GM12872 (cell line): Measurements from ENCODE around the gene IQSEC2.

Experiments used
- TF ChIP-seq, protein P1 (sequence below): IDR thresholded peaks from 3 replicates; pipeline ENCODE4 v1.5.1; 2011; ENCODE audit warnings: low read depth, mild to moderate bottlenecking, low read length, moderate library complexity; ENCODE audit not compliant: insufficient read depth

Gene IQSEC2

DNA sequence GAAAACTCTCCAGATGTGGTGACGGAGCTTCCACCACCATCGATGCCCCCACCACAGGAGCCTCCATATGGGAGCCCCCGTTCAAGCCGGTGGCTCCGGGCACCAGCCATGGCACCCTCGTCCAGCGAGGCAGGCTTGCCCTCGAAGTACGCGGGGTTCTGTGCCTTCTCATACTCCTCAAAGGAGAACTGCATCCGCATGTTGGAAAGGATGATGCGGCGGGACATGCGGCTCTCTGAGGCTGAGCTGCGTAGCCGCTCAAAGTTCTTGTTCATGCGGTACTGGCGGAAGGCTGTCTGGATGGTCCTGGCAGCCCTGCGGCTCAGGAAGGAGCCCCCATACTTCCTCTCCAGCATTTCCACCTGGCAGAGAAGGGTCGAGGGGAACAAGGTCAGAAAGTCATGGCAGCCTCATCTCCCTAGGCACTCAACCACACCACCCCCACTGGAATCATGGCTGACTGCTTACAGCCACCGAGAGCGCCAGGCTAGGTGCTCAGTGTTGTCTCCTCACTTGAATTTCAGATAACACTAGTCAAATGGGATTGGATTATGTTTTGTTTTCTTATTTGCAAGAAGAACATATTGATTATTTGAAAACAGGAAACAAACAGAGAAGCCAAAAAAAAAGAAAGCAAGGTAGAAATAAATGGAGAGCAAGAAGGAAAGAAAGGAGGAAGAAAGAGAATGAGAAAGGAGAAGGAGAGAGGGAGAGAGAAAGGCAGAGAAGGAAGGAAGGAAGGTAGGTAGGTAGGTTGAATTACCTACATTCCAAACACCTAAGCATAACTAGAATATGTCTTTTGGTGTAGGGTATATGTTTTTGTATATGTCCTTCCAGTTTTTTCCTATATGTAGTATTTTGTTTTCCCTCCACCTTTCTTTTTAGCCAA lies 26.6 kb downstream of the IQSEC2 start:
- TF ChIP-seq, protein P1, sequence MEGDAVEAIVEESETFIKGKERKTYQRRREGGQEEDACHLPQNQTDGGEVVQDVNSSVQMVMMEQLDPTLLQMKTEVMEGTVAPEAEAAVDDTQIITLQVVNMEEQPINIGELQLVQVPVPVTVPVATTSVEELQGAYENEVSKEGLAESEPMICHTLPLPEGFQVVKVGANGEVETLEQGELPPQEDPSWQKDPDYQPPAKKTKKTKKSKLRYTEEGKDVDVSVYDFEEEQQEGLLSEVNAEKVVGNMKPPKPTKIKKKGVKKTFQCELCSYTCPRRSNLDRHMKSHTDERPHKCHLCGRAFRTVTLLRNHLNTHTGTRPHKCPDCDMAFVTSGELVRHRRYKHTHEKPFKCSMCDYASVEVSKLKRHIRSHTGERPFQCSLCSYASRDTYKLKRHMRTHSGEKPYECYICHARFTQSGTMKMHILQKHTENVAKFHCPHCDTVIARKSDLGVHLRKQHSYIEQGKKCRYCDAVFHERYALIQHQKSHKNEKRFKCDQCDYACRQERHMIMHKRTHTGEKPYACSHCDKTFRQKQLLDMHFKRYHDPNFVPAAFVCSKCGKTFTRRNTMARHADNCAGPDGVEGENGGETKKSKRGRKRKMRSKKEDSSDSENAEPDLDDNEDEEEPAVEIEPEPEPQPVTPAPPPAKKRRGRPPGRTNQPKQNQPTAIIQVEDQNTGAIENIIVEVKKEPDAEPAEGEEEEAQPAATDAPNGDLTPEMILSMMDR, result no peak

DNA sequence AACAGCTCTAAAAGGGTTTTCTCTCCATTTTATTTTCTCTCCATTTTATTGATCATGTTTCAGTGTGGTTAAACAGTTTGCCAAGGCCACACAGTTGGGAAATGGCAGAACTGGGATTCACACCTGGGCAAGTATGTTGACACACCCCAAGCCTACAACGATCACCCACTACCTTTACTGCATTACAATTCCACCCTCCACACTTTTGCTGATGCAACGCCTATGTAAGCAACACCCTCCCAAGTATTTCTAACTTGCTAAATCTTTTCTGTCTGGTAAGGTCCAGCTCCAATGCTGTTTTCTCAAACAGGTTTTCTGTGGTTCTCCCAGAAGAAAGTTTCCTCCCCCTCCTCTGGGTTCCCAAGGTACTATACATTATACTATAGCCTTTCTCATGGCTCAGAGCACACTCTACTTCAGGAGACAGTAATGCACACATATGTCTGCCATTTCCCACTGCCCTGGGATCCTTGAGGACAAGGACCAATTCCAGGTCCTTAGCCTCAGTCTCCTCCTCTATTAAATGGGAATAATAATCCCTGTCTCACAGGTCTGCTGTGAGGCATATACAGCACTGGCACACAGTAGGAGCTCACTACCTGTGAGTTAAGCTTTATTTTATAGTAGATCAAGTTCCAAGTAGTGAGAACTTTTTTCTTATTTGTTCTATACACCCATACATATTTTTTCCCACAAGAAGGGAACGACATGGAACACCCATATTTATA lies 27.9 kb downstream of the IQSEC2 start:
- TF ChIP-seq, protein P1, result no peak

DNA sequence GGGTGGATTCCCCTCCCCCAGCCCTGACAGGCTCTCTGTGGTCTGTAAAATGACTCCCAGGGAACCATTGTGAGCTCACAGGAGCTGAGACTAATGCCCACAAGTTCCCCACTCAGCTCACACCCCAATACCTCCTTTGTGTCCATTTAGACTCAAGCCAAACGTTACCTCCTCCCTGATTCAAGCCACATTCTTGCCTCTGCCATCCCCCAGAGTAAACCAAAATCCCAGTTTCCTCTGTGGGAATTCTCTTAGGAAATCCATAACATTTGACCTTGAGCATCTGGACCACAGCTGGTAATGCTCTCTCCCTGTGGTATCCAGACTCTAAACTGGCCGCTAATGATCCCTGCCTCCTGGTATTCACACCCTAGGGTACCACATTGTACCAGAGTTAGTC lies 30.1 kb downstream of the IQSEC2 start:
- TF ChIP-seq, protein P1, result no peak

DNA sequence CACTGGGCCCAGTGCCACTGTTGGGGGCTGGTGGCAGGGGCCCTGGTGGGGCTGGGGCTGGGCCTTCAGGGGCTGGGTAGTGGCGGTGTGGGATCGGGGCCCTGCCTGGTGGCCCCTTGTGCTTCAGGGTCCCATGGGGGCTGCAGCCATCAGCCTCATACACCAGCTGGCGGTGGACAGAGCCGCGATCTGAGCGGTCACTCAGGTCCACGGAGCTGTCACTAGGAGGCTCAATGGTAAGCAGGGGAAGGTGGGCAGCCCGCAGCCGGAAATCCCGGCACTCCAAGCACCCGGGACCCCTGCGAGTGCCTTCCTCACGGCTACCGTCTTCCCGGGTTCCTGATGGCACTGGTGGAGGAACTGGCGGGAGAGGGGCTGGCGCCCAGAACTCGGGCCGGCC lies 30.8 kb downstream of the IQSEC2 start:
- TF ChIP-seq, protein P1, result no peak

DNA sequence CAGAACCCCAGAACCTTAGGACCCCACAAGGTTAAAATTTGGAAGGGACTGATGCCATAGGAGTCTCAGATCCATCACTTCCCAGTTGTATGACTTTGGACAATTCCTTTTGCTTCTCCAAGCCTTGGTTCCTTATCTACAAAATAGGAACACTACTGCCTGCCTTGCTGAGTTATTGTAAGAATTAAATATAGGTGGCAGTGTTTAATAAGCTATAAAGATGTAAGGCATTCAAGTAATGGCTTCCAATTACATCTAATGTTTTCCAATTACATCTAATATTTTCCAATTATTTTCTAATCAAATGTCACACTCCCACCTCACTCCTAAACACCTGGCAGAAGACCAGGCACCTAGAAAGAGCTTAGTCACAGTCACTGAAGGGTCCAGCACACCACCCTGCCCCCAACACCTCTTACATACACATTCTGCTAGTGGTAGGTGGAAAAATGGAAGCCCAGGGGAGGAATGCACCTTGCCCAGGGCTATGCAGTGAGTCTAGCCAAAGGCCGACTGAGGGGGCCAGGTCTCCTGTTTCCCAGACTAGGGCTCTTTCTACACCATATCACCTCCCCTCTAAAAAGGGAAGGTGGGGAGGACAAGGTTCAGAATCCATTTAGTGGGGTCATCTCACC lies 31.9 kb downstream of the IQSEC2 start:
- TF ChIP-seq, protein P1, result no peak

DNA sequence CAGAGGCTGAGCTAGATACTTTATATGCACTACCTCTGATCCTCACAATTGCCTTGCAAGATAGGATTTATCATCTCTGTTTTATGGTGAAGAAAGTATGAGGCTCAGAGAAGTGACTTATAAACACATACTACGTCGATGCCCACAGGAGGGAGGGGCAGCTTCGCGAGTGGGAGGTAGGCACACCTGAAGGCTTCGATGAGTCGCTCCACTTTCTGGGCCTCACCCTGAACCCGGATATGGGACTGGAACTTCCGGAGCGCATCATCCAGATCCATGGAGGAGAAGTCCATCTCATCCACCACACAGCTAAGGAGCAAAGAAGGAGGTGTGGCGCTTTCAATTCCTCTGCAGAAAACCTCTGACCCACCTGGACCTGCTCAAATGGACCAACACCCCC lies 33.5 kb downstream of the IQSEC2 start:
- TF ChIP-seq, protein P1, result no peak

DNA sequence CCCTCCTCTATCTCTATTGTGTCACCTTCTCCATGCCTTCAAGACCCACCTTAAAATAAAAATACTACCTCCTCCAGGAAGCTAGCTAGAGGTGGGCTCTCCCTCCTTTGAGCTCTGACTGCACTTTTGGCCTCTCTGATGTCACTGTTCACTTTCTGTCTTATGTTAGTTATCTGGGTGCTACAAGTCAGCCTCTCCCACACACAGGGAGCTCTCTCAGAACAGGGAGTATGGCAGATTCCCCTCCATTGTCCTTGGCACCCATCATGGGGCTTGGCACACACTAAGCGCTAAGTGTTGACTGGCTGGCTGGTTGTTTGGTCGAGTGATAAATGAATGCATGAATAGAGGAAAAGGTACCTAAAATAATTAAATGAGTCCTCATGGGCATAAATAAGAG lies 35.2 kb downstream of the IQSEC2 start:
- TF ChIP-seq, protein P1, result no peak
